SW 1271 (cell line): Measurements from ENCODE around the gene TMEM88.
"Not testable (repeated sequence)": the region's sequence is repeated elsewhere in the genome, so short reads cannot be mapped to it uniquely, and the experiment has no call there.

Experiments
- DNase-seq, 2 experiments: peaks; one replicate each; lab custom pipeline; 2025; lab: John Stamatoyannopoulos, UW

Gene TMEM88, protein sequence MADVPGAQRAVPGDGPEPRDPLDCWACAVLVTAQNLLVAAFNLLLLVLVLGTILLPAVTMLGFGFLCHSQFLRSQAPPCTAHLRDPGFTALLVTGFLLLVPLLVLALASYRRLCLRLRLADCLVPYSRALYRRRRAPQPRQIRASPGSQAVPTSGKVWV

GRCh38 chr17:7854851-7855659 is at the start of gene TMEM88:
TMEM88 (plus strand) TSS chr17:7855066; CDS start chr17:7855075, 9 bp downstream.
- no peak for DNase-seq

DNA sequence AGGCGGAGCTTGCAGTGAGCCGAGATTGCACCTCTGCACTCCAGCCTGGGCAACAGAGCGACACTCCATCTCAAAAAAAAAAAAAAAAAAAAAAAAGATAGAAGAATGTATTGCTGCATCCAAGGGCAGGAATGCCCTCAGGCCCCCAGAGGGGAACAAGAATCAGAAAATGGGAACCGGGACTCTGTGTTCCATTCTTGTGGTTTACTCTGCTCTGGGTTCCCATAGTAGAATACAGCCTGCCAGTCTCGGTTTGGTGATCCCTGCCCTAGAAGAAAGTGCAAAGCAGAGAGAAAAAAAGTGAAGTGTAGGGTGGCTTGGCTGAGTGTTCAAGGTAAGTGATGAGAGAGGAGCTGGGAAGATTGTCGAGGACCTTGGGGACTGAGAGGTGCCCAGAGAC is 48.3 kb upstream of the TMEM88 start:
- no peak for DNase-seq

DNA sequence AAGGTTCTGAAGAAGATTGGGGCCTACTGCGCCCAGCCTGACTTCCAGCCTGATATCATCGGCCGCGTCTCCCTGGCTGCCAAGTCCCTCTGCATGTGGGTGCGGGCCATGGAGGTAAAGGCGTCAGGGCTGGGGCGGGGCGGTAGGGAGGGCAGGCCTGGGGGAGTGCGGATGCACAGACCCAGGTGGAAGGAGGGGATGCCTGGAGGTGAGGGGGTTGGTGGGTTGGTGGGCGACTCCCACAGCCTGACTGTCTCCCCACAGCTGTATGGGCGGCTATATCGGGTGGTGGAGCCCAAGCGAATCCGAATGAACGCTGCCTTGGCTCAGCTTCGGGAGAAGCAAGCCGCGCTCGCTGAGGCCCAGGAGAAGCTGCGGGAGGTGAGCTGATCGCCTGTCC is 47.7 kb upstream of the TMEM88 start:
- DNase-seq = no peak

- DNase-seq = no peak
Measured at GRCh38 chr17:7809086-7809790, 45.6 kb upstream of the TMEM88 start.

DNA sequence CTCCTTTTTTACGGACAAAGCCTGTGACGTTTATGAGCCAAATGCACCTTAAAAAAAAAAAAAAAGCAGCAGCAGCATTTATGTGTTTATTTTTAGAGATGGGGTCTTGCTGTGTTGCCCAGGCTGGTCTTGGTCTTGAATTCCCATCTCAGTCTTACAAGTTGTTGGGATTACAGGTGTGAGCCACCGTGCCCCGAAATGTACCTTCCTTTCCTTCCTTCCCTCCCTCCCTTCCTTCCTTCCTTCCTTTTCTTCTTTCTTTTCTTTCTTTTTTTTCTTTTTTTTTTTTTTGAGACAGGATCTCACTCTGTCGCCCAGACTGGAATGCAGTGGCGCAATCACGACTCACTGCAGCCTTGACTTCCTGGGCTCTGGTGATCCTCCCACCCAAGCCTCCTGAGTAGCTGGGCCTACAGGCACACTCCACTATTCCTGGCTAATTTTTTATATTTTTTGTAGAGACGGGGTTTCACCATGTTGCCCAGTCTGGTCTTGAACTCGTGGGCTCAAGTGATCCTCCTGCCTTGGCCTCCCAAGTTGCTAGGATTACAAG is 45.0 kb upstream of the TMEM88 start:
- DNase-seq = not testable (repeated sequence)

GRCh38 chr17:7811251-7811650 is 43.6 kb upstream of the TMEM88 start:
- DNase-seq = no peak

DNA sequence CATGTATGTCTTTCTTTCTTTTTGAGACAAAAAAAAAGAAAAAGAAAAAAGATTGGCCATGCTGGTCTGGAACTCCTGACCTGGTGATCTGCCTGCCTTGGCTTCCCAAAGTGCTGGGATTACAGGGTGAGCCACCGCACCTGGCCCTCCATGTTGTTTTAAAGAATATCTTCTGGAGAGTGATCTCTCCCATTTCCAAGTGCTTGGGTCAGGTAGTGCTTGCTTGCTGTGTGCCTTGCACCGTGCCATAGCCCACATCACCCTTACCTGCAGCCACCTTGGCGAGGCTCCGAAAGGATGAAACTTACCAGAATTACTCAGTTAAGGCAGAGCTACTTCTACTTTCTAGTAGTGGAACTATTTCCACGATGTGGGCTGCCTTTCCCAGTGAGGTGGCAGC is 39.9 kb upstream of the TMEM88 start:
- no peak for DNase-seq

- DNase-seq = no peak
Measured at GRCh38 chr17:7816926-7817642, 37.8 kb upstream of the TMEM88 start.

DNA sequence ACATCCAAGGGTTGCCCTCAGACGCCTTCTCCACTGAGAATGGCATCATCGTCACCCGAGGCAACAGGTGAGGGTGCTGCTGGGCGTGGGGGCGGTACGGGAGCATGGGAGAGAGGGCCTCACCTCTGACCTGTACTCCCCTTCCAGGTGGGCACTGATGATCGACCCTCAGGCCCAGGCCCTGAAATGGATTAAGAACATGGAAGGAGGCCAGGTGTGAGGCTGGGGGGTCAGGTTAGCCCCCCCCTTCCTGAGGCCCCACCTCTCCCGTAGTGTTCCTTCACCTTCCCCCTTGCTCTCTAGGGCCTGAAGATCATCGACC is 37.3 kb upstream of the TMEM88 start:
- no peak for DNase-seq

DNA sequence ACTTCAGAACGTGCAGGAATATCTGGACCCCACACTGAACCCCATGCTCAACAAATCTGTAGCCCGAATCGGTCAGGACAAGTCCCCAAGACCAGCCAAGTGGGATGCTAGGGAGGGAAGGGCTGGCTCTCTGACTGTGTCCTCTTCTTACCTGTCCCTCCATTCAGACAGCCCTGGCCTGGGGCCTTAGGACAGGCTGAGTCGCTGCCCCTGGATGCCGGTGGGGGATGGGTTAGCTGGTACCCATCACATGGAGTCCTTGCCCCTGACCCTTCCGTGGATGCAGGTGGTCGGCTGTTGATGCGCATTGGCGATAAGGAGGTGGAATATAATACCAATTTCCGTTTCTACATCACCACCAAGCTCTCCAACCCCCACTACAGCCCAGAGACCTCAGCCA is 36.8 kb upstream of the TMEM88 start:
- DNase-seq = no peak

DNA sequence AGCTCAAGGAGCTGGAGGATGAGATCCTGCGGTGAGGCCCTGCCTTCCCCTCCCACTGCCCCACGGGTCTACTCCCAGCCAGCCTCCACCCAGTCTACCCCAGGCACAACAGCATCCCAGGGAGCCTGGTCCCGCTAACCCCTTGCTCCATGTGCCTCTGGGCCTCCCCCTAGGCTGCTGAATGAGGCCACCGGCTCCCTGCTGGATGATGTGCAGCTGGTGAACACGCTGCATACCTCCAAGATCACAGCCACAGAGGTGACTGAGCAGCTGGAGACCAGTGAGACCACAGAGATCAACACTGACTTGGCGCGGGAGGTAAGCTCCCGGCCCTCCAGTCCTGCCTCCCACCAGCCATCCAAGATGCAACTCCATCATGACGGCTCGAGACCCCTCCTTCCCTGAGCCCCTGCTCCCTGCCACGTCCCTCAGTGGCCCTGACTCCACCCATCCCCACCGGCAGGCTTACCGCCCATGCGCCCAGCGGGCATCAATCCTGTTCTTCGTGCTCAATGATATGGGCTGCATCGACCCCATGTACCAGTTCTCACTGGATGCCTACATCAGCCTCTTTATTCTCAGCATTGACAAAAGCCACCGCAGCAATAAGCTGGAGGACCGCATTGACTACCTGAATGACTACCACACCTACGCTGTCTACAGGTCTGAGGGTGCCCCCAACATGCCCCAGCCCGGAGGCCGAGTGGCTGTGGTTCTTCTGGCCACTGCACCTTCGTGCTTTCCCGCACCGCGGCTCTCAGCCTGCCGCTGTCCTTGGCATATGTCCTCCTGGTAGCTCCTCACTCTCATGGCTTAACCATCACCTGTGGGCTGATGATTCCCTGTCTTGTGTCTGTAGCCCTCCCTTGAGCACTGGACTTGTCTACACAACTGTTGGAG is 35.9 kb upstream of the TMEM88 start:
- no peak for DNase-seq

DNA sequence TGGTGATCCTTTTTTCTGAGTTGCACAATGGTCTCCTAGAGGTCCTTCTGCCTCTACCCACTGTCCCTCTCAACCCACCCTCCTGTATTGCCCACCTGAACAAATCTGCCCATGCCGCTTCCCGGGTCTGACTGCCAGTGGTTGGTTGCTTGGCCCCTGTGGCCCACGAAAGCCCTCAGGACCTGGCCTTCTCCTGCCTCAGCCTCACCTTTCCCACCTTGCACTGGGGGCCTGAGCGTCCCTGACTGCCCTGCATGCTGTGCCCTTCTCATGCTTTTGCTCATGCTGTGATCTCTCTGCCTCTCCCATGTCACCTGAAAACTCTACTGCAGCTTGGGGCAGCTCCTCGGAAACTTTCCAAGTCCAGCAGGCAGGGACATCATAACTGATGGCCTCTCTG is 34.6 kb upstream of the TMEM88 start:
- no peak for DNase-seq

DNA sequence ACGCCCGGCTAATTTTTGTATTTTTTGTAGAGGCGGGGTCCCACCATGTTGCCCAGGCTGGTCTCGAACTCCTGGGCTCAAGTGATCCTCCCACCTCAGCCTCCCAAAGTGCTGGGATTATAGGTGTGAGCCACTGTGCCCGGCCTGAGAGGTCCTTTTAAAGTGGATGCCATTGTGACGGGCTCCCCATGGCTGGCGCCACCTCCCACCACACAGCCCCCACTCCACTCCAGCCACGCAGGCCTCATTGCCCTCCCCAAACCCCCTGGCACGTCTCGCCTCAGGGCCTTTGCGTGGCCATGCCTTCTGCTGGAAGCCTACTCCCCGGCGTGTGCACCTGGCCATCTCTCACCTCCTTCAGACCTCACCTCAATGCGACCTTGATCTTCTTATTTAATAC is 32.7 kb upstream of the TMEM88 start:
- no peak for DNase-seq

DNA sequence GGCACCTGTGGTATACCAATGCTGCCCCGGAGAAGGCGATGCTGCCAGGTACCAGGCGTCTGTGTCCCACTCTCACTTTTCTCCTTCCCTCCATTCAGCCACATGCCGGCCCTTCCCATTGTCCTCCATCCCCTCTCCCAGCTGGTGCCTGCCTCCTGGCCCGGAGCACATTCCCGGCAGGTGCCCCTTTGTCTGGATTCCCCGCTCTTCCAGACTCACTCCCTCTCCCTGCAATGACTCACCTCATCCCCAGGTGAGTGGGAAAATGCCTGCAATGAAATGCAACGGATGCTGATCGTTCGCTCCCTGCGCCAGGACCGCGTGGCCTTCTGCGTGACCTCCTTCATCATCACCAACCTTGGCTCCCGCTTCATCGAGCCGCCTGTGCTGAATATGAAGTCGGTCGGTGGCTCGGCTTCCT is 31.3 kb upstream of the TMEM88 start:
- no peak for DNase-seq

- DNase-seq = no peak
Measured at GRCh38 chr17:7824021-7824924, 30.6 kb upstream of the TMEM88 start.

DNA sequence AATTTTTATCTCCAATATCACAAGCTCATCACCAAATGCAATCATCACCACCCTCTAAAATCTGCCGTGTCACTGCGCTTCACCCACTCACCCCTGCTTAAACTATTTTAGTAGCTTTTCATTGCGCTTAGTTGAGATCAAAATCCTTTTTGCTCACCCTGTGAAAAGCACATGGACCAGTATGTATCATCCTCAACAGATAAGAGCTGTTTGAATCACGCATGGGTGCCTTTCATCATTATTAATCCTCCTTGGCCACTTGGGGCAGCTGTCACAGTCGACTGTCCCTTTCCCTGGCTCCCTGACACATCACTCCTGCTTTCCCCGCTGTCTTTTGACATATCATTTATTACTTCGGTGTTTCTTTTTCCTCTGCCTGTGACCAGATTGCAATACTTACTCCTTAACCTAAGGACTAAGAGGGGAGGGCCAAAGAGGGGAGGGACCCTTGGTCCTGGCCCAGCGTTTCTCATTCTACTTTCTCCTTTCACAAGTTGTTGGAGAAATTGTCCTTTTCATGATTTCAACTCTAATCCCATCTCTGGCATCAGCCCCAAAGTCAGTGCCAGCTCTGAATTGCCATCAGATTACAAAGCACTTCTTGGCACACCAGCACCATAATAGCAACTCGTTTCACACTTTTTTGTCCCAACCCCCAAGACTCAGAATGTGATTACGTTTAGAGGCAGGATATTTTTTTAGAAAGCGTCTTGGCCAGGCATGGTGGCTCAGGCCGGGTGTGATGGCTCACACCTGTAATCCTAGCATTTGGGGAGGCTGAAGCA is 29.5 kb upstream of the TMEM88 start:
- DNase-seq = peak in 1 of 2 experiments; percentile 52

- DNase-seq = no peak
Measured at GRCh38 chr17:7830616-7831015, 24.2 kb upstream of the TMEM88 start.

- DNase-seq = no peak
Measured at GRCh38 chr17:7831233-7831632, 23.6 kb upstream of the TMEM88 start.

- DNase-seq = no peak
Measured at GRCh38 chr17:7832431-7832830, 22.4 kb upstream of the TMEM88 start.
